A673 (cell line): ENCODE results near the gene ATP1A2.

Source experiments
- CTCF ChIP-seq: fragments of 300-800, 200-600 bp; sonication (generic); conservative IDR thresholded peaks from 2 replicates; pipeline ENCODE4 v1.5.1; 2017; ENCODE audit warnings: low read depth, mild to moderate bottlenecking, antibody characterized with exemption, low read length, moderate library complexity, mixed read lengths
- EZH2 ChIP-seq: fragments of 200-600 bp; sonication (generic); IDR thresholded peaks from 2 replicates; pipeline ENCODE4 v1.6.1; 2017; ENCODE audit warnings: borderline replicate concordance, low read depth, mild to moderate bottlenecking, mixed read lengths, antibody characterized with exemption, low read length; ENCODE audit not compliant: poor library complexity, severe bottlenecking

GRCh38 chr1:160118928-160119327 lies 3.4 kb downstream of the ATP1A2 start:
- no peak for TF ChIP-seq CTCF
- no peak for TF ChIP-seq EZH2
